HG02943 (cell line): ENCODE results near the gene PLCH2.
"Not testable (repeated sequence)": the region's sequence is repeated elsewhere in the genome, so short reads cannot be mapped to it uniquely, and the experiment has no call there.

Experiments used
- ATAC-seq: cut with Tn5 transposase; IDR thresholded peaks from one replicate; pipeline ENCODE4 v1.9.1; 2021; ENCODE audit warnings: mild to moderate bottlenecking, low read depth, moderate library complexity; ENCODE audit not compliant: unreplicated experiment

PLCH2 gene

GRCh38 chr1:2539312-2539907, 63.3 kb downstream of the PLCH2 start:
- no peak for ATAC-seq

- ATAC-seq: no peak
Observed at GRCh38 chr1:2540816-2541492, 64.9 kb downstream of the PLCH2 start.

- no peak for ATAC-seq
Observed at GRCh38 chr1:2541619-2542245, 65.6 kb downstream of the PLCH2 start.

- ATAC-seq: no peak
Observed at GRCh38 chr1:2542246-2542915, 66.3 kb downstream of the PLCH2 start.

GRCh38 chr1:2543543-2544092, 67.5 kb downstream of the PLCH2 start:
- no peak for ATAC-seq

GRCh38 chr1:2544093-2544874, 68.2 kb downstream of the PLCH2 start:
- ATAC-seq: no peak

GRCh38 chr1:2544875-2545640, 69.0 kb downstream of the PLCH2 start:
- ATAC-seq: no peak

GRCh38 chr1:2545754-2546514, 69.8 kb downstream of the PLCH2 start:
- peak; percentile 29 for ATAC-seq

- ATAC-seq: peak; percentile 30
Observed at GRCh38 chr1:2546515-2547209, 70.6 kb downstream of the PLCH2 start.

GRCh38 chr1:2547210-2548067, 71.3 kb downstream of the PLCH2 start:
- no peak for ATAC-seq

GRCh38 chr1:2548068-2548589, 72.0 kb downstream of the PLCH2 start:
- ATAC-seq: peak; percentile 15

- ATAC-seq: not testable (repeated sequence)
Observed at GRCh38 chr1:2549367-2550029, 73.4 kb downstream of the PLCH2 start.

- ATAC-seq: not testable (repeated sequence)
Observed at GRCh38 chr1:2550309-2550861, 74.3 kb downstream of the PLCH2 start.

GRCh38 chr1:2551544-2551943, 75.5 kb downstream of the PLCH2 start:
- not testable (repeated sequence) for ATAC-seq

GRCh38 chr1:2552189-2552588, 76.1 kb downstream of the PLCH2 start:
- ATAC-seq: no peak

GRCh38 chr1:2553076-2553475, 77.0 kb downstream of the PLCH2 start:
- not testable (repeated sequence) for ATAC-seq
